Natural killer cell (primary cell): ENCODE data around the gene SCLY. TPM values are rescaled to one million over a fixed set of nuclear protein-coding genes. Genes with fewer than 3 reads are reported as not detected.
A peak's percentile ranks its signal among the peaks of the same experiment; 100 is the strongest.

Experiments used
- ATAC-seq, 3 donors: fragments of 150-1000 bp in 2 of 3; fragments of 200-7000 bp in 1 of 3; cut with Tn5 transposase; 1 replicate in 1 of 3; 2 replicates in 2 of 3; pipeline ENCODE4 v1.10.0; 2021; ENCODE audit warnings: mild to moderate bottlenecking in 2 of 3, moderate library complexity in 2 of 3
- DNase-seq, 2 donors: peaks; one replicate each; pipeline versions ENCODE4 v3.0.0 to v3.0.0-alpha.2; 2013 to 2021; ENCODE audit warnings: mixed read lengths in 1 of 2
- H3K27ac ChIP-seq: one replicate; pipeline ENCODE4 v1.5.1; 2013; ENCODE audit warnings: mild to moderate bottlenecking, low read length
- H3K27me3 ChIP-seq: one replicate; pipeline ENCODE4 v1.6.1; 2013; ENCODE audit warnings: low read length; ENCODE audit not compliant: control insufficient read depth, insufficient read depth
- H3K36me3 ChIP-seq: one replicate; pipeline ENCODE4 v1.6.1; 2013; ENCODE audit warnings: low read length; ENCODE audit not compliant: control insufficient read depth, insufficient read depth
- H3K4me1 ChIP-seq: one replicate; pipeline ENCODE4 v1.6.1; 2013; ENCODE audit warnings: low read length; ENCODE audit not compliant: control insufficient read depth, insufficient read depth
- H3K4me3 ChIP-seq: one replicate; pipeline ENCODE4 v1.5.1; 2013; ENCODE audit warnings: low read length
- H3K9me3 ChIP-seq: one replicate; pipeline ENCODE4 v1.6.1; 2013; ENCODE audit warnings: low read length; ENCODE audit not compliant: control insufficient read depth, insufficient read depth
- H3K27ac Mint-ChIP-seq, 2 donors: one replicate each; pipeline ENCODE4 v1.8.0; 2022; ENCODE audit warnings: mild to moderate bottlenecking in 2 of 2, mixed read lengths in 2 of 2, moderate library complexity in 1 of 2
- H3K27me3 Mint-ChIP-seq, 2 donors: one replicate each; pipeline ENCODE4 v1.8.0; 2022; ENCODE audit warnings: low read depth in 2 of 2, mixed read lengths in 2 of 2
- H3K36me3 Mint-ChIP-seq: one replicate; pipeline ENCODE4 v1.8.0; 2022; ENCODE audit warnings: mixed read lengths
- H3K4me1 Mint-ChIP-seq, 2 donors: one replicate each; pipeline ENCODE4 v1.8.0; 2022; ENCODE audit warnings: mixed read lengths in 2 of 2
- H3K4me3 Mint-ChIP-seq: one replicate; pipeline ENCODE4 v1.8.0; 2022; ENCODE audit warnings: mild to moderate bottlenecking, moderate library complexity, mixed read lengths
- H3K9me3 Mint-ChIP-seq, 2 donors: one replicate each; pipeline ENCODE4 v1.8.0; 2022; ENCODE audit warnings: mixed read lengths in 2 of 2
- WGBS: methylation state at CpG from one replicate; pipeline ENCODE4 v1.1.7; 2013; ENCODE audit warnings: missing lambda C conversion rate; ENCODE audit not compliant: insufficient coverage; 5-methylcytosine and 5-hydroxymethylcytosine counted together
- intact Hi-C: fragments of 100-400 bp; cut with micrococcal nuclease; formaldehyde crosslinking; loops from one replicate; pipeline ENCODE4 v1.14.2; 2022
- total RNA-seq, 4 donors: library from RNA; stranded (reverse); fragments of 120-200 nt in 1 of 4; gene quantifications; one replicate each; pipeline versions ENCODE4 v1.2.3 to v1.2.4, GENCODE V29; 2013 to 2022
- TF ChIP-seq, protein P1 (sequence below): fragments of 200-600 bp; IDR thresholded peaks from one replicate; pipeline ENCODE4 v1.8.0; 2022; ENCODE audit warnings: antibody characterized with exemption

SCLY gene
- total RNA-seq, 3 donors from 2014 or later (not counting 1 experiment from before 2014, with no cell fraction given) = 16.3 to 24.6 (median 20.1) TPM

GRCh38 chr2:238016526-238016925, 44.3 kb upstream of the SCLY start:
- peaks cover 9% of the 10 kb centered on the region for H3K36me3 Mint-ChIP-seq
- H3K27me3 Mint-ChIP-seq = no peaks in the 10 kb centered on the region
- TF ChIP-seq, protein P1, sequence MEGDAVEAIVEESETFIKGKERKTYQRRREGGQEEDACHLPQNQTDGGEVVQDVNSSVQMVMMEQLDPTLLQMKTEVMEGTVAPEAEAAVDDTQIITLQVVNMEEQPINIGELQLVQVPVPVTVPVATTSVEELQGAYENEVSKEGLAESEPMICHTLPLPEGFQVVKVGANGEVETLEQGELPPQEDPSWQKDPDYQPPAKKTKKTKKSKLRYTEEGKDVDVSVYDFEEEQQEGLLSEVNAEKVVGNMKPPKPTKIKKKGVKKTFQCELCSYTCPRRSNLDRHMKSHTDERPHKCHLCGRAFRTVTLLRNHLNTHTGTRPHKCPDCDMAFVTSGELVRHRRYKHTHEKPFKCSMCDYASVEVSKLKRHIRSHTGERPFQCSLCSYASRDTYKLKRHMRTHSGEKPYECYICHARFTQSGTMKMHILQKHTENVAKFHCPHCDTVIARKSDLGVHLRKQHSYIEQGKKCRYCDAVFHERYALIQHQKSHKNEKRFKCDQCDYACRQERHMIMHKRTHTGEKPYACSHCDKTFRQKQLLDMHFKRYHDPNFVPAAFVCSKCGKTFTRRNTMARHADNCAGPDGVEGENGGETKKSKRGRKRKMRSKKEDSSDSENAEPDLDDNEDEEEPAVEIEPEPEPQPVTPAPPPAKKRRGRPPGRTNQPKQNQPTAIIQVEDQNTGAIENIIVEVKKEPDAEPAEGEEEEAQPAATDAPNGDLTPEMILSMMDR = no peak
- H3K4me1 Mint-ChIP-seq = peaks cover 39 to 48% of the 10 kb centered on the region in 2 donors
- DNase-seq (no peak), ATAC-seq (peak in 2 of 3 donors; percentile 55 to 71)
- Histone ChIP-seq H3K4me3 (no peak overlapping the region), H3K36me3 (peaks cover 30% of the 10 kb centered on the region), H3K4me1 (peaks cover 3% of the 10 kb centered on the region), H3K9me3 (no peaks in the 10 kb centered on the region), H3K27ac (no peak overlapping the region), H3K27me3 (no peaks in the 10 kb centered on the region)
- no peaks in the 10 kb centered on the region for H3K9me3 Mint-ChIP-seq
- H3K4me3 Mint-ChIP-seq = no peak overlapping the region
- peak overlapping the region; percentile 81 to 83 for H3K27ac Mint-ChIP-seq
- intact Hi-C loops = no loop called here
- 72% methylated on average over 8 of the region's 8 CpGs for WGBS

- TF ChIP-seq, protein P1 = no peak
- H3K9me3 Mint-ChIP-seq = no peaks in the 10 kb centered on the region
- DNase-seq = no peak
- no peaks in the 10 kb centered on the region for H3K27me3 Mint-ChIP-seq
- H3K27ac Mint-ChIP-seq = peak overlapping the region; percentile 67 to 75
- peaks cover 58 to 69% of the 10 kb centered on the region in 2 donors for H3K4me1 Mint-ChIP-seq
- no peak overlapping the region for H3K4me3 ChIP-seq
- 90% methylated on average over 2 of the region's 2 CpGs for WGBS
- no peaks in the 10 kb centered on the region for H3K27me3 ChIP-seq
- H3K4me3 Mint-ChIP-seq = no peak overlapping the region
- intact Hi-C loops = no loop called here
- H3K4me1 ChIP-seq = peaks cover 18% of the 10 kb centered on the region
- H3K9me3 ChIP-seq = no peaks in the 10 kb centered on the region
- ATAC-seq = no peak
- peaks cover 24% of the 10 kb centered on the region for H3K36me3 ChIP-seq
- H3K36me3 Mint-ChIP-seq = peaks cover 17% of the 10 kb centered on the region
- H3K27ac ChIP-seq = no peak overlapping the region
Observed at GRCh38 chr2:238019962-238020361, 40.8 kb upstream of the SCLY start.

DNA sequence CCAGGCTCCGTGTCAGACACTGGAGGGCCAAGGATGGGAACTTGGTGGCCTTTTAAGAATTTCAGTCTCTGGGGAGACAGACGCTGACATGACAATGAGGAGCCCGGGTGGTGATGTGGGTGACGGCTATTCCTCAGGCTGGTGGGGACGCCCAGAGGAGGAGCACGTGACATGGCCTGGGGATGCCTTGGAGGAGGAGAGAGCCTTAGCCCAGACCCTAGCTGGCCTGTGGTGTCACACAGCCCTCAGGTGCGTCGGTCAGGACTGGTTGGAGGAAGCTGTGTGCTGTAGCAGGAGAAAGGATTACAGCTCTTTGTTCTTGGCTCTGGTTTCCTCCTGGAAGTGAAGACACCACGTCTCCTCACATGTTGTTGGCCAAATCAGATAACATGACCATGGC, 40.0 kb upstream of the SCLY start:
- H3K4me3 Mint-ChIP-seq = no peak overlapping the region
- H3K27ac ChIP-seq = no peak overlapping the region
- peaks cover 24% of the 10 kb centered on the region for H3K36me3 ChIP-seq
- no peak overlapping the region for H3K4me3 ChIP-seq
- H3K4me1 Mint-ChIP-seq = peaks cover 58 to 71% of the 10 kb centered on the region in 2 donors
- ATAC-seq (no peak), DNase-seq (no peak)
- peaks cover 26% of the 10 kb centered on the region for H3K4me1 ChIP-seq
- H3K27me3 Mint-ChIP-seq = no peaks in the 10 kb centered on the region
- H3K27me3 ChIP-seq = no peaks in the 10 kb centered on the region
- H3K36me3 Mint-ChIP-seq = peaks cover 17% of the 10 kb centered on the region
- 92% methylated on average over 9 of the region's 9 CpGs for WGBS
- no peaks in the 10 kb centered on the region for H3K9me3 ChIP-seq
- peak overlapping the region; percentile 35 to 67 for H3K27ac Mint-ChIP-seq
- TF ChIP-seq, protein P1 = no peak
- no peaks in the 10 kb centered on the region for H3K9me3 Mint-ChIP-seq
- intact Hi-C loops = no loop called here

DNA sequence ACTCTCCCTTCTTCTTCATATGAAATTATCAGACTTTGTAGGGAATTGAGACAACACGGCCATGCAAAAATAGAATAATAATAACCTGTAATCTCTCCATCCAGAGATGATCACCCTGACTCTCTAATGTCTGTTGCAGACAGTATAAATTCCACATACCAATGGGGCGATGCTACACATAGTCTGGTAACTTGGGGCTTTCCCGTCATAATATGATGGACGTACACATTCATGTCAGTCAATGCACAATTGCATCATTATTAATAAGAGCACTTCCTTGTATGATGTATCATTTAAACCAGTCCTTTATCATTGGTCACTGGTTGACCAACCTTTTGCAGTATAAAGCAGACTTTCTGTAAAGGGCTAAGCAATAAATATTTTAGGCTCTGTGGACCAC, 39.5 kb upstream of the SCLY start:
- peaks cover 24% of the 10 kb centered on the region for H3K36me3 ChIP-seq

More for the DNA sequence above, 39.5 kb upstream of the SCLY start:
- H3K9me3 ChIP-seq = no peaks in the 10 kb centered on the region
- Mint-ChIP-seq H3K4me1 (peaks cover 55 to 68% of the 10 kb centered on the region in 2 donors), H3K36me3 (peaks cover 17% of the 10 kb centered on the region), H3K27me3 (no peaks in the 10 kb centered on the region), H3K4me3 (no peak overlapping the region), H3K9me3 (no peaks in the 10 kb centered on the region), H3K27ac (peak overlapping the region; percentile 35 to 67)
- H3K27me3 ChIP-seq = no peaks in the 10 kb centered on the region
- ATAC-seq (no peak), DNase-seq (no peak)
- H3K27ac ChIP-seq = no peak overlapping the region
- intact Hi-C loops = no loop called here
- H3K4me1 ChIP-seq = peaks cover 28% of the 10 kb centered on the region
- WGBS = 95% methylated on average over 4 of the region's 4 CpGs
- H3K4me3 ChIP-seq = no peak overlapping the region
- TF ChIP-seq, protein P1 = no peak
